GM08714 (cell line): Measurements from ENCODE around the gene FSTL1.

Experiments used
- H3K4me3 ChIP-seq: fragments of 200-500 bp; sonication (Bioruptor generic); 2 replicates; pipeline ENCODE4 v1.5.1; 2014; ENCODE audit warnings: mild to moderate bottlenecking, low read length, inconsistent platforms
- ZNF274 ChIP-seq: IDR thresholded peaks from 2 replicates; pipeline ENCODE4 v1.6.1; 2012; ENCODE audit warnings: mild to moderate bottlenecking, low read depth, low read length

FSTL1 gene

DNA sequence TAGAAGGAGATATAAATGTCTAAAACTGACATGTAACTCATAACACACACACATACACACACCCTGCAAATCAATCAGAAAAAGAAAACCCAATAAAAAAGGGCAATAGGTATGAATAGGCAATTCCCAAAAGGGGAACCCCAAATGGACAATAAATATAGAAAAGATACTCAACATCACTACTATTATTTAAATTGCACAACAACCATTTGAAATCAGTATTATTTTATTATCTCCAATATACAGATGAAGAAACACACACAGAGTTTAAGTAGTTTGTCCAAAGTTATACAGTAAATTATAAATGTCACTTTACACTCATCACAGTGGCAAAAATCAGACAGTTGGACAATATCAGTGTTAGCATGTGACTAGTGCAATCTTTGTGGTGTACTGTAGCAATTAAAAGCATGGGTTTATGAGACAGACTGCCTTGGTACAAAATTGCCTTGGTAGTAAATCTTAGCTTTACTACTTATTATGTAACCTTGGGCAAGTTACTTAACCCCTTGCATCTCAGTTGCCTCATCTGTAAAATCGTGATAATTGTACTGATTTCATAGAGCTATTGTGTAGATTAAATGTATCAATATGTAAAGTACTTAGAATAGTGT lies 3.4 kb upstream of the FSTL1 start:
- H3K4me3 ChIP-seq: no peak overlapping the region
- TF ChIP-seq ZNF274: no peak

GRCh38 chr3:120452816-120453215 lies 2.0 kb upstream of the FSTL1 start:
- H3K4me3 ChIP-seq: no peak overlapping the region
- TF ChIP-seq ZNF274: no peak

DNA sequence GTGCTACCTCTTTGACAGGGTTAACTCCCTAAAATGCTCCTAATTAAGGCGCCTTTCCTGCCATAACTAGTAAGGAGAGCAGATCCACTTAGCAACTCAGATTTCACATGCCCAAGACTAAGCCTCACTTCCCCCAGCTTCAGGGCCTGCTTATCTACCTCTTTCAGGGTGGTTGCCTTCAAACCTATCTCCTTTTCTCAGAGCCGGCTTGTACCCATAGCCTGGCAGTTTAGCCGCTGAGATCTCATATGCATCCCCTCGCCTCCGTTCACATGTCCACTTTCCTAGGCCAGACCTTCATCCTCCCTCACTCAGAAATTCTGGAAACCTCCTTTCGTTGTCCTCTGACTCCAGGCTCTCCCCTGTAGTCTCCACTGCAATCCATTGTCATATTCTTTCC lies 1.0 kb upstream of the FSTL1 start:
- no peak overlapping the region for H3K4me3 ChIP-seq
- TF ChIP-seq ZNF274: no peak

DNA sequence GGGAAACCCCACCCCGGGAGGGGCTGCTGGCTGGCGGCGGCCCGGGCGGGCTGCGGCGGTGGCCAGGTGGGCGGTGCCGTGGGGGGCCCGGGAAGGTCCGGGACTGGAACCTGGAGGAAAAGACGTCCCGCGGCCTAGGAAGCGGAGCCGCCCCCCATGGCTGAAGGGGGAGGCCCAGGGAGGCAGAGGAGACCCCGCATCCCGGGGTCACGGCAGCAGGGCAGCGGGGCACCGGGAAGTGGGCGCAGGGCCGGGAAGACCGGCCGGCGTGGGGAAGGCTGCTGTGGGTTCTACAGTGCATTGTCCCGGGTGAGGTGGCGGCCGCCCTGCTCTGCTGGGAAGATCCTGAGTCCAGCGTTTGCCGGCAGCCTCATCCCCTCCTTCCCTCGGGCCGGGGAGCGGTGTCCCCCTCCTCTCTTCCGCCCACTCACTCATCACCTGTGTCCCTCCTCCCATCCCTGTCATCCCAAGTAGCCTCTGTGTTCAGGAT lies 525 bp upstream of the FSTL1 start:
- TF ChIP-seq ZNF274: no peak
- peak overlapping the region; percentile 37; the same call in 1 of the 2 replicates for H3K4me3 ChIP-seq

GRCh38 chr3:120449701-120450599 lies 842 bp downstream of the FSTL1 start:
- H3K4me3 ChIP-seq: peak overlapping the region; percentile 37

GRCh38 chr3:120449251-120449650 lies 1.5 kb downstream of the FSTL1 start:
- H3K4me3 ChIP-seq: no peak overlapping the region
- no peak for TF ChIP-seq ZNF274

More at GRCh38 chr3:120449701-120450599, 842 bp downstream of the FSTL1 start:
- TF ChIP-seq ZNF274: no peak

DNA sequence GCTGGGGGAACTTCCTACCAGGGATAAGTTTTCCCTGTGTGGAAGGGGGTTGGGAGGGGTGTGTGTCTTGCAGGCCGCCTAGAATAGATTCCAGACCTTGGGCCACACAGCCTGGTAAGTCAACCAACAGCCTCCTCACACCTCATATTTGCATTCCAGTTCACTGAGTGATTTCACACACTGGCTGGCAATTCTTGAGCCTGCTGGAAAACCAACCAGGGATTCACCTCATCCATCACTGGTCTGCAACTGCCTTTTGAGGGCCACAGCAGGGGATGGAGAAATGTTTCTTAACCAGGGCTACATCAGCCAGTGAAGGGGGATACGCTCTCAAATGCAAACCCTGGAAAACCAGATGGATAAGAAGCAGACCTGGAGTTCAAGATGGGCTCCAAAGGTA lies 2.0 kb downstream of the FSTL1 start:
- TF ChIP-seq ZNF274: no peak
- H3K4me3 ChIP-seq: no peak overlapping the region

DNA sequence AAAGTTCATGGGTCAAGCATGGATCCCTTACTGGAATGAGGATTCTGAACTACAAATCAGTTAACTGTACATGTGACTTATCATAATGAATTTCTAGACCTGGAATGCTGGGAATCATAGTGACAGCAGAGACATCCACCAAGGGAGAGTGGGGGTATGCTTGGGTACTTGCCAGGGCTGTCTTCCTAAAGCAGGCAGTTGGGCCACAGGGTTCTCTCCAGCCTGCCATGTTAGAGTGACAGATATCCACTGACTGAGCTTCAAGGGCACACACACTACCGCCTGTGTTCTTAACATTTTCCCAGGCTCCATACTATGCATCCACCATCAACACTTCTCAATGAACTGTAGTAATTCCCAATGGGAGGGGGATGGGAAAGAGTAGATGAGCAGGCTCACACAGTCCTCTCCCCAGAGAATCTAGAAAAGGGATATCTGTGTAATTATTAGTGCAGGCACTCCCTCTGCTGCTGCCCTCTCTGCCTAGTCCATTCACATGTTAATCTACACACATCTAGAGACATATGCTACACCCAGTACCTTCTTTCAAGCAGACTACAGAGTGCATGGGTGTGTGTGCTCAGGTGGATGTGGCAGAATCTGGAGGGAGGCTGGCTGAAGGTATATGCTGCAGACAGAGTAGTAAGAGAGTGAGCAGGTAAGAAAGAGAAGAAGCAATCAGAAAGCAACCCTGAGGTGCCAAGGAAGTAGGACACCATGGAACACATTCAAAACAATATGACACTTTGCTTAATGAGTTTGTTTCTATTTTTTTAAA lies 3.7 kb downstream of the FSTL1 start:
- no peak overlapping the region for H3K4me3 ChIP-seq
- TF ChIP-seq ZNF274: no peak

DNA sequence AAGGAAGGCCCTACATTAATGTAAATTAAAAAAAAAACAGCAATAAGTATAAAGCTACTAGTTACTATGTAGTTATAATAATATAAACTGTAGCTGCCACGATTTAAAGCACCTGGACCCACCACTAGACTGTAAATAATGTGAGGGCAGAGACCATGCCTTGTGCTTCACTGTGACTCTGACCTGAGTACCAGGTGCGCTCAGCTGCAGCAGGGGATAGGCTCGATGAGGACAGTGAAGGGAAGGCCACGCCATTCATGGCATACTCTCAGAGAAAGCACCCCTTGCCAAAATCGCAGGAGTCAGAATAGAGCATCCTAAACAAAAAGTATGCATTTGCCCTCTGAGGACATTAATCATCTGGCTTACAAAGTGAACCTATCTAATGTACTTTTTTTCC lies 5.1 kb downstream of the FSTL1 start:
- TF ChIP-seq ZNF274: no peak
- H3K4me3 ChIP-seq: no peak overlapping the region

DNA sequence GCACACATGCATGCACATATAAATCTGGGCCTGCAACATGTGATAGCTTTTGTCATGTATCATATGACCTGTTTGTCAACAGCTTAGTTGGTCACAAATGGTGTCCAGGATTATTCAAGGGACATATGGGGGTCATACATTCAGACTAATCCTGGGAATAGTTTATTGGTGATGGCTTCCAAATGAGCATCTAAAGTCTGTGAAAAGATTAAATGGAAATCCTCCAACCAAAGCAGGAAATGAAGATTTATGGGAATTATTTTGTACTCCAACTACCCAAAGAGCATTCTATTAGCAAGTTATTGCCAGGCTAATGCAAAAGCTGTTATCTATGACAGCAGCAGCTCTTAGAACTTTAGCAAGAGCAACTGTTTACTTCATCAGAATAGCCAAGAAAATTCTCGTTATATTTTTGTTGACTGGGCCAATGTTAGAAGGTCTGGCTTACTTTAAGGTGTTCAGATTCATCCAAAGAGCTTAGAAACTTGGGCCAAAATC lies 7.1 kb downstream of the FSTL1 start:
- no peak for TF ChIP-seq ZNF274
- H3K4me3 ChIP-seq: no peak overlapping the region

DNA sequence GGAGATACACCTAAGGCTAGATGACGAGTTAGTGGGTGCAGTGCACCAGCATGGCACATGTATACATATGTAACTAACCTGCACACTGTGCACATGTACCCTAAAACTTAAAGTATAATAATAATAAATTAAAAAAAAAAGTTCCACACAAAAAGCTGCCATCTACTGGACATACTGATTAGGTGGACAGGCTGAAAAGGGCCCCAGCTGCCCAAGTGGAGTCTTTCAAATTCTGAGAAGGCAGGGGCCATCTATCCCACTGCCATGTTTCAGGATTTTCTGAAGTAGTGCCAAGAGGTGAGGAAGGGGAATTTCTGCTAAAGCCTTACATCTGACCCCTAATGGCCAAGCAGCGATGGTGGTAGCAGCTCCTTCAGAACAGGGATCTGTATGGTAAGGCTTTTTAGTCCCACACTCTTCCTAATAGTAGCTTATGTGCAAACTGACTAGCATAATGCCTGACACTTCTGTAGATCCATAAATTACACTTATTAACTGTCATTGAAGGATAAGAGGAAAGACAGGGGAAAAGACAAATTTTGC lies 7.7 kb downstream of the FSTL1 start:
- H3K4me3 ChIP-seq: no peak overlapping the region
- TF ChIP-seq ZNF274: no peak

- H3K4me3 ChIP-seq: no peak overlapping the region
- TF ChIP-seq ZNF274: no peak
These were observed 9.0 kb downstream of the FSTL1 start for GRCh38 chr3:120441776-120442175.

DNA sequence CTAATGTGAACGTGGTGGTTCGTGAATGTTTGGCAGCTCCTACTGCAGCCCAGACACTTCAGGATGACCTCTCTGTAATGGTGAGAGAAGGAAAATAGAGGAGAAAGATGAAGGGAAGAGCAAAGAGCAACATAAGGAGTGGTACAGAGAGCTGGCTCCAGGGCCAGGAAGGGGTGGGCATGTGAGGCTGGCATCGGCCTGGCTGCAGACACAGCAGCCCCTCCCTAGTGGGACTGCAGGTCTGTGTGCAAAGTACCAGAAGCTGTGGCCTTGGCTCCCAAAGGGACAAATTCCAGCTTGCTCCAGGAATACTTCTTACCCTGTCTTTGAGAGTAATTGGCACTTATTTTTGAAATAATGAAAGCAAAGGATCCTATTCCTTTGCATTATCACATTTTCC lies 10.0 kb downstream of the FSTL1 start:
- no peak for TF ChIP-seq ZNF274

More for the DNA sequence above, 10.0 kb downstream of the FSTL1 start:
- no peak overlapping the region for H3K4me3 ChIP-seq
